ENCODE data around the gene RNF223. TPM values are rescaled to one million over a fixed set of nuclear protein-coding genes. Genes with fewer than 3 reads are reported as not detected.
A peak's percentile ranks its signal among the peaks of the same experiment; 100 is the strongest.
"Not testable (repeated sequence)": the region's sequence is repeated elsewhere in the genome, so short reads cannot be mapped to it uniquely, and the experiment has no call there.

Gene RNF223
- total RNA-seq, 1 donor from 2014 or later = not detected

DNA sequence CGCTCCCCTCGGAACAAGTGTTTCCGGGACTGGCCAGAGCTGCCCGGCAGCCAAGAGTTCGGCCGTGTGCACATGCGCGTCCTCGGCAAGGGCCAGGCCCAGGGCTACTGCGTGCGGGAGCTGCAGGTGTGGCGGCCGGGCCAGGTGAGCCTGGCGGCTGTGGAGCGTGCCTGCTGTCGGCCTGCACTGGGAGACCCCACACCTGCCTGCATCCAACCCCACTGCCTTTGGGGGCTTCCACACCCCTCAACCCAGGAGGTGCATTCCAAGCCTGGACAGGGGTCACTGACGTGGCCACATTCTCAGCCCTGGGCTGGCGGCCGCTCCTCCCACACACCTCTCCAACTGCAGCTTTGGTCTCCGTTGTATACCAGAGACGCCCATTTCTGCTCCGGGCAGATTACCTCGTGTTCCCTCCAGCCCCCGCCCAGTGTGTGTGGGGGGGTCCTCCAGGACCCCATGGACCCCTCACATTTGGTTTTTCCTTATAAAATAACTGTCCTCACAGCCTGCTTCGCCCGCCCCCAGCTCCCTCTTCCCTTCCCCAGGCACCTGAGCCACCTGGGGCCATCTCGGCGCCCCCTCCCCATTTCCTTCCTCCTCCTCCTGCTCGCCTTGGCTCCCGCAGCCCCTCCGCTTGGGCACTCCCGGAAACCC, 6.1 kb downstream of the RNF223 start:
- TF ChIP-seq, protein P1, sequence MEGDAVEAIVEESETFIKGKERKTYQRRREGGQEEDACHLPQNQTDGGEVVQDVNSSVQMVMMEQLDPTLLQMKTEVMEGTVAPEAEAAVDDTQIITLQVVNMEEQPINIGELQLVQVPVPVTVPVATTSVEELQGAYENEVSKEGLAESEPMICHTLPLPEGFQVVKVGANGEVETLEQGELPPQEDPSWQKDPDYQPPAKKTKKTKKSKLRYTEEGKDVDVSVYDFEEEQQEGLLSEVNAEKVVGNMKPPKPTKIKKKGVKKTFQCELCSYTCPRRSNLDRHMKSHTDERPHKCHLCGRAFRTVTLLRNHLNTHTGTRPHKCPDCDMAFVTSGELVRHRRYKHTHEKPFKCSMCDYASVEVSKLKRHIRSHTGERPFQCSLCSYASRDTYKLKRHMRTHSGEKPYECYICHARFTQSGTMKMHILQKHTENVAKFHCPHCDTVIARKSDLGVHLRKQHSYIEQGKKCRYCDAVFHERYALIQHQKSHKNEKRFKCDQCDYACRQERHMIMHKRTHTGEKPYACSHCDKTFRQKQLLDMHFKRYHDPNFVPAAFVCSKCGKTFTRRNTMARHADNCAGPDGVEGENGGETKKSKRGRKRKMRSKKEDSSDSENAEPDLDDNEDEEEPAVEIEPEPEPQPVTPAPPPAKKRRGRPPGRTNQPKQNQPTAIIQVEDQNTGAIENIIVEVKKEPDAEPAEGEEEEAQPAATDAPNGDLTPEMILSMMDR (IDR thresholded peaks at IDR 0.05) = no peak
- H3K27me3 Mint-ChIP-seq (ENCODE audit: low read depth) = no peaks in the 10 kb centered on the region

GRCh38 chr1:1067284-1067859, 6.7 kb downstream of the RNF223 start:
- no peaks in the 10 kb centered on the region for H3K27me3 Mint-ChIP-seq (ENCODE audit: low read depth)
- no peak overlapping the region for H3K27ac Mint-ChIP-seq (ENCODE audit: unreplicated experiment)
- peaks cover 6% of the 10 kb centered on the region for H3K4me1 Mint-ChIP-seq (ENCODE audit: low read depth)
- H3K4me3 Mint-ChIP-seq (ENCODE audit: unreplicated experiment) = no peak overlapping the region
- TF ChIP-seq, protein P1 (IDR thresholded peaks at IDR 0.05) = no peak
- H3K9me3 Mint-ChIP-seq (ENCODE audit: low read depth) = no peaks in the 10 kb centered on the region
- H3K36me3 Mint-ChIP-seq (ENCODE audit: low read depth) = no peaks in the 10 kb centered on the region
- no peak for DNase-seq (ENCODE audit: low spot score)

More for the DNA sequence above, 6.1 kb downstream of the RNF223 start:
- H3K4me1 Mint-ChIP-seq (ENCODE audit: low read depth) = peaks cover 6% of the 10 kb centered on the region
- no peaks in the 10 kb centered on the region for H3K36me3 Mint-ChIP-seq (ENCODE audit: low read depth)
- H3K4me3 Mint-ChIP-seq (ENCODE audit: unreplicated experiment) = peak overlapping the region; percentile 38
- H3K9me3 Mint-ChIP-seq (ENCODE audit: low read depth) = no peaks in the 10 kb centered on the region
- H3K27ac Mint-ChIP-seq (ENCODE audit: unreplicated experiment) = no peak overlapping the region
- no peak for DNase-seq (ENCODE audit: low spot score)

- TF ChIP-seq, protein P1 (IDR thresholded peaks at IDR 0.05) = no peak
- no peak overlapping the region for H3K4me3 Mint-ChIP-seq (ENCODE audit: unreplicated experiment)
These were observed 7.5 kb downstream of the RNF223 start for GRCh38 chr1:1066403-1067283.

GRCh38 chr1:1065940-1066304, 8.2 kb downstream of the RNF223 start:
- H3K36me3 Mint-ChIP-seq (ENCODE audit: low read depth); DNase-seq (ENCODE audit: low spot score); H3K27me3 Mint-ChIP-seq (ENCODE audit: low read depth); H3K9me3 Mint-ChIP-seq (ENCODE audit: low read depth); H3K27ac Mint-ChIP-seq (ENCODE audit: unreplicated experiment); H3K4me1 Mint-ChIP-seq (ENCODE audit: low read depth); H3K4me3 Mint-ChIP-seq (ENCODE audit: unreplicated experiment): not testable (repeated sequence)

More at GRCh38 chr1:1066403-1067283, 7.5 kb downstream of the RNF223 start:
- DNase-seq (ENCODE audit: low spot score) = no peak
- H3K36me3 Mint-ChIP-seq (ENCODE audit: low read depth) = no peaks in the 10 kb centered on the region
- H3K9me3 Mint-ChIP-seq (ENCODE audit: low read depth) = no peaks in the 10 kb centered on the region
- peaks cover 6% of the 10 kb centered on the region for H3K4me1 Mint-ChIP-seq (ENCODE audit: low read depth)
- no peaks in the 10 kb centered on the region for H3K27me3 Mint-ChIP-seq (ENCODE audit: low read depth)
- H3K27ac Mint-ChIP-seq (ENCODE audit: unreplicated experiment) = no peak overlapping the region

DNA sequence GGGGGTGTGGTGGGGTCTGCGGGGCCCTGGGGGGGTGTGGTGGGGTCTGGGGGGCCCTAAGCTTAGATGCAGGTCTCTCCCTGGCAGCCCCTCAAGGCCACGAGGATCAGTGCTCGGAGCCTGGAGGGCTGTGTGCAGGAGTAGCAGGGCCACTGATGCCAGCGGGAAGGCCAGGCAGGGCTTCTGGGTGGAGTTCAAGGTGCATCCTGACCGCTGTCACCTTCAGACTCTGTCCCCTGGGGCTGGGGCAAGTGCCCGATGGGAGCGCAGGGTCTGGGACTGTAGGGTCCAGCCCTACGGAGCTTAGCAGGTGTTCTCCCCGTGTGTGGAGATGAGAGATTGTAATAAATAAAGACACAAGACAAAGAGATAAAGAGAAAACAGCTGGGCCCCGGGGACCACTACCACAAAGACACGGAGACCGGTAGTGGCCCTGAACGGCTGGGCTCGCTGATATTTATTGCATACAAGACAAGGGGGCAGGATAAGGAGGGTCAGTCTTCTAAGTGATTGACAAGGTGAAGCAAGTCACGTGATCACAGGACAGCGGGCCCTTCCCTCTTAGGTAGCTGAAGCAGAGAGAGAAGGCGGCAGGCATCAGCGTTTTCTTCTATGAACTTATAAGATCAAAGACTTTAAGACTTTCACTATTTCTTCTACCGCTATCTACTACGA, 8.7 kb downstream of the RNF223 start:
- H3K36me3 Mint-ChIP-seq (ENCODE audit: low read depth) = no peaks in the 10 kb centered on the region
- no peak overlapping the region for H3K27ac Mint-ChIP-seq (ENCODE audit: unreplicated experiment)
- TF ChIP-seq, protein P1 (IDR thresholded peaks at IDR 0.05) = no peak
- H3K9me3 Mint-ChIP-seq (ENCODE audit: low read depth) = no peaks in the 10 kb centered on the region
- no peak for DNase-seq (ENCODE audit: low spot score)
- peaks cover 7% of the 10 kb centered on the region for H3K4me1 Mint-ChIP-seq (ENCODE audit: low read depth)
- H3K27me3 Mint-ChIP-seq (ENCODE audit: low read depth) = no peaks in the 10 kb centered on the region
- H3K4me3 Mint-ChIP-seq (ENCODE audit: unreplicated experiment) = no peak overlapping the region

All from chondrocyte (in vitro differentiated cells).